ENCODE measurements around the gene WNT3A.

WNT3A gene

DNA sequence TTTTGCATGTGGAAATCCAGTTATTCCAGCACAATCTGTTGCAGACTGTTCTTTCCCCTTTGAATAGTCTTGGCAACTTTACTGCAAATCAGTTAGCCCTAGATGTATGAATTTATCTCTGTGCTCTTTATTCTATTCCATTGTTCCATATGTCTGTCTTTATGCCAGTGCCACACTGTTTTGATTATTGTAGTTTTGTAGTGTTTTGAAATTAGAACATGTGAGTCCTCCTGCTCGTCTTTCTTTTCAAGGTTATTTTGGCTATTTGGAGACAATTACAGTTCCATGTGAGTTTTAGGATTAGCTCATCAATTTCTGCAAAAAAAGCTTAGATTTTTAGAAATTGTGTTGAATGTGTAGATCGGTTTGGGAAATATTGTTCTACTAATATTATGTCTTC, 26.6 kb downstream of the WNT3A start:
- no peak for DNase-seq

DNA sequence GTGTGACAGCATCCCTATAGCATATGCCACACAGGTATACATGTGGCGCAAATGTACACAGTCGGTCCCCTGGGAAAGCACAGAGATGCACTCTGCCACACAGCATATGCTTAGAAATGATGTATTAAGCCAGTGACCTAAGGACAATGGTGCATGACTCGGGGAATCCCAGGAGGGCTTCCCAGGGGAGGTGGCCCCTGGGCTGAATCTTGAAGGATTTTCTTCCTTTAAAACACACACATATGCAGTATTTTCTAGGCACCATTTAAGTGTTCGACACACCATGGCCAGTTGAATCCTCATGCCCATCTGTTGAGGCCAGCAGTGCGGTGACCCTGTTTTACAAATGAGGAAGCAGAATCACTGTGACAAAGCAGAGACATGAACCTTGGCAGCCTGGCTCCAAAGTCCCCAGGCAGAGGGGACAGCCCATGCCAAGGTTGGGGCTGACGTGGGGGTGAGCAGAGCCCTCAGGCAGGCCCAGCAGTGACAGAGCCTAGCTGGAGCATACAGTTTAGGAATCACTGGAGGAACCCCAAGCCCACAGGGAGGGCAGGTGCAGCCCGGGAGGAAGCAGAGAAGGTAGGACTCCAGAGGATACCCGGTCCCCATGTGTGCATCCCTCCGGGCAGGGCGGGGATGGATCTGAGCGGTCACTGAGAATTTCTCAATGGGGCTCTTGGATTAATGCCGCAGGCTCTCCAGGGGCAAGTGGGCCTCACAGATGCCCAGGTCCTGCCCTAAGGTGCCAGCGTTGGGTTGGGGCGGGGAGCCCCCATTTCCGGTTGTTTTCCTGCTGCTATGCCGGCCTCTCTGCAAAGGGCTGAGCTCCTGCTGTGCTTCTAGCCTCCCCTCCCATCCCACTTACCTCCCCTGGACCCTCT, 28.4 kb downstream of the WNT3A start:
- no peak for DNase-seq

DNA sequence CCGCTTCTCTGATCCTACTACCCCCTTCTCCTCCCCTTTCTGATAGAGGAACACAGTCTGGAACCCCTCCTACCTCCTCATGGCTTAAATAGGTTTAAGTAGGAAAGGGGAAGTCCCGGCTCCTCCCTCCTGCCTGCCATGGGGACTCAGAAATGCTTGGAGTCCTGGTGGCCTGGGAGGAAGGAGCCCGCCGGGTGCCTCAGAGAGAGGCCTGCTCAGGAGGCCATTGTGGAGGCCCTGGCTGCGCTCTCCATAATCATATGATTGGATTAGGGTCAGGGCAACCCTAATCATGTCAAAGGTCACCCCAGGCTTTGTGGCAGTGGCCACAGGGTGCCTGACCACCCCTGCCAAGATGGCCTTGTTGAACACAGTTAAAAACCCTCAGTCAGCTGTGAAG, 29.0 kb downstream of the WNT3A start:
- peak; percentile 20 for DNase-seq

DNA sequence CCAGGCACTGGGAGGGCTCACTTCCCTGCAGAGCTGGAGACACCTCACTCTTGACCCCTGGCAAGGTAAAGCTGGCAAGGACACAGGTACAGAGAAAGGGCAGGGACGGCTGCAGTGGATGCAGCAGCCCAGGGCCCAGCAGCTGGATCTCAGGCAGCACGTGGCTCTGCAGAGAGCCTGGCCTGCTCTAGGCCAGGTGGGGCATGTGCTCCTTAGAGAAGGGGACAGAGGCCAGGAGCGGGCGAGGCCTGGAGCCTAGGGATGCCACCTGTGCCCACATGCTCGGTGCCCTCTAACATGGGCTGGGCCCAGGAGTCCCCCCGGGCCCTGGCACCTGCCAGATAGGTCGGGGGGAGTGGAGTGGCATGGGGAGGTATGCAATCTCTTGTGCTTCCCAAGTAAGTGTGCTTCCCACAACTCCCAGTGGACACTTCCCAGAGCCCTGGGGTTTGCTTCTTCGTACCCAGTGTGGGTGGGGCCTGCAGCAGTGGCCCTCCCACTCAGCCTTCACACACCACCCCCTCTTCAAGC, 30.0 kb downstream of the WNT3A start:
- DNase-seq = no peak

DNA sequence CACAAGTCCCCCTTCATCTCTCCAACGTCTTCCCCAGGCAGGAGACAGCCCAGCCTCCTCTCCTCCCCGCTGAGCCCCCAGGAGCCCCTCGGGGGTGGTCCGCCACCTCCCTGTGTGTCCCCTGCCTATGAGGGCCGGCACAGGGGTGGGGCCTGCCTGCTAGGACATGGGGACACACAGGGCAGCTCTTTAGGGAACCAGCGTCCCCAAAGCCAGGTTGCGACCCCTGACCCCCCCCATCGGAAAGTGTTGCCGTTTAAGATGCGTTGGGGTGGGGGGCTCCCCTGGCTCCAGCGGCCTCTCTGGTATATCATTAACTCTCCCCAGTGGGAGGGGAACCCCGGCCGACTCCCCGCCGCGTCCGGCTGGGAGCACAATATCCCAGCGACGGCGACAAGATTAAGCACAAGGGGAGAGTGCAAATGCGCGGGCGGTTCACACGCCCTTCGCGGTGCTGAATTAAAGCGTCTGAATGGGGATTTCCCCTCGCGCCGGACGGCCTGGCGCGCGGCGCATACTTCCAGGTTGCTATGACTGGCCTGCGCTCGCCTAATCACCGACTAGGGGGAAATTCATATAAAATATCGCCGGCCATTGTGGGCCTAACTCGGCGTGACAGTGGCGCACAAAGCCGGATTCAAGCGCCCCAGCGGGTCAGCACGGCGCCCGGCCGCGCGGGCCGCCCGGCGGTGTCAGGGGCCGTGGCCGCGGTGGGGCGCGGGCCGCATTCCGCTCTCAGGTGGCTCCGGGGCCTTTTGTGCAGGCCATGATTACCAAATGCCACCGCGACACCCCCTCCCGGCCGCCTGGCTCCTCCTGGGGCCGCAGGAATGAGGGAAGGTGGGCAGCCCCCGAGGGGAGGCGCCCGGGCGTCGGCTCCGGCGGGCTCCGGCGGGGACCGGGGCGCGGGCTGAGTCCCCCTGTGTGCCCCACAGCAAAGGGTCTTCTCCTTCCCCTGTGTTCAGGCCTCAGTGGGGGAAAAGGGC, 30.9 kb downstream of the WNT3A start:
- DNase-seq = peak; percentile 36

DNA sequence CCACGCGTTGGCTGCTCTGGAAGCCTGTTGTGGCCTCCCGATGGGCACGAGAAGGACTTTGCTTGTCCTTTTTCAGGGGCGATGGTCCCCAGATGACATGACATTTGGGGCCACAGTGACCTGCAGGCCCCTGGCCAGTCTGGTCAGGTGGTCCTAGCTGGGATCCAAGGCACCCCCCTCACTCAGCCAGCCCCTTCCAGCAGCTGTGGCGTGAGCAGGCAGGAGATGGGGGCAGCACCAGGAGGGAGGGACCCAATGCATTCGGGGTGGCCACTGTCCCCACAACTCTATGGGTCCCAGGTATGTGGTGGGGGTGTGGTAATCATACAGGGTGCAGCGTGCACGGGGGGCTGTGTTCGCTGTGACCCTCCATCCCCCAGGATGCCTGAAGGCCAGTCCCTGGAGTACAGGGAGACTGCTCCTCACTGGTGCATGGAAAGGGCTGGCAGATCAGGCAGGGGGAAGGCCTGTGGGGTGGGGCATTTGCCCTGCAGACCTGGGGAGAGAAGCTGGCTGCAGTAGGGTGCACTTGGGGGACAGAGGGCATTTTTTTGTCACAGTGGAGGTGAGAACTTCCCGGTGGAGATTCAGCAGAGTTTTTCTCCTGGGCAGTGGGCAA, 31.7 kb downstream of the WNT3A start:
- no peak for DNase-seq

DNA sequence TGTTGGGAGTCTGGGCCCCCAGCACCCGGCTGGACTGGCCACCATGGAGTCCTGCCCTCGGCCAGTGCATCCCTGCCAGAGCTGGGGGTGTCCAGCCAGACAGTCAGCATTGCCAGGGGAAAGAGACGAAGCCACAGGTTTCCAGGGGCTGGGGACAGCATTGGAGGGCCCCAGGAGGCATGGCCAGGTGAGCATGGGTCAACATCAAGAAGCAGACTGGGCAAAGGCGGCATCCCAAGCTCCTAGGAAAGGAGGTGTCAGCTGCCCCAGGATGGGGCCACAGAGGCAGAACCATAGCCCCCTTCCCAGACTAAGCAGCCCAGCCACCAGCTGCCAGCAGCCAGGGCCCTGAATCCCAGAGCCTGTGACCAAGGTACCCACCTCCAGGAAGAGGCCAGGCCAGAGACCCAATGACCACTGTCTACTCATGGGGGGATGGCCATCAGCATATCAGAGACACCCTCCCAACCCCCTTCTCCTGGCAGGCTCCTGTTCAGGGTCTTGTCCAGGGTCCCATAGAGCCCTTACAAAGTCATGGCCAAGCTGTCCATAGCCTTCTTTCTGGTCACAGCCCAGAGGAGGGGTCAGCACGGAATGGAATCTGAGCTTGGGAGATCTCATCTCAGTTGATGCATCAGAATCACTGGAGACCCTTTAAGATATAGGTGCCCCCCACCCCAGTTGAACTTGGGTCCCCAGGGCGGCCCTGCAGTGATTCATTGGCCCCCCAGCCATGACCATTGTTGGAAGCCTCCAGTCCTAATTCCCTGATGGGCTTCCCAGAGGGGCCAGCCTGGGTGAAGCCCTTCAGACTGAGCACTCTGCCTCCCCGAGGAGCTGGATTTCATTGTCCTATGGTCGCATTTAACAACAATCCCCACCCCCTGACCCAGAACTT, 32.5 kb downstream of the WNT3A start:
- DNase-seq = no peak

DNA sequence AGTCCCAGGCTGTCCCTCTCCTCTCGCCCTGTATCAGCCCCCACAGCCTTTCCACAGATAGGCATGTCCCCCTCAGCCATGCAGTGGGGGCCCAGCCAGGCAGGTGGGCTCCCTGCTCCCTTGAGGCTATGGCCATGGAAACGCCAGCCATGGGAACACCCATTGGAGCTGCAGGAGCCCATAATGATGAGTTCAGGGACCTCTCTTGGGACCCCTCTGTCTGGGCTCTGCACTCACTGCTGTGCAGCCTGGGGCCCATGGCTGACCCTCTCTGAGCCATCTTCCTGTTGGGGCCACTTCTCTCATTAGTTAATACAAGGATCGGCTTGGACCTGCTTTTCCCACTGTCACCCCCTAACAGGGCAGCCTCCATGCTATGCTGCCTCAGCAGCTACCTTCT, 33.2 kb downstream of the WNT3A start:
- DNase-seq = no peak

DNA sequence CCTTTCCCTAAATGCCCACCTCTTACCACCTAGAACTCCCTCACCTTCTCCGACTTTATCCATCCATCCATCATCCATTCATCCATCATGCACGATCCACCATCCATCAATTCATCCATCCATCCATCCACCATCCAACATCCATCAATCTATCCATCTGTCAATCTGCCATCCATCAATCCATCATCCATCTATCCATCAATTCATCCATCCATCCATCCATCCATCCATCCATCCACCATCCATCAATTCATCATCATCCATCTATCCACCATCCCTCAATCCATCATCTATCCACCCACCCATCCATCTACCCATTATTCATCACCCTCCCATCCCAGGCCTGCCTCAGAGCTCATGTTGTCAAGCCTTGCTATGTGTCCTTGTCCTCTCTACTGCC, 34.5 kb downstream of the WNT3A start:
- no peak for DNase-seq

DNA sequence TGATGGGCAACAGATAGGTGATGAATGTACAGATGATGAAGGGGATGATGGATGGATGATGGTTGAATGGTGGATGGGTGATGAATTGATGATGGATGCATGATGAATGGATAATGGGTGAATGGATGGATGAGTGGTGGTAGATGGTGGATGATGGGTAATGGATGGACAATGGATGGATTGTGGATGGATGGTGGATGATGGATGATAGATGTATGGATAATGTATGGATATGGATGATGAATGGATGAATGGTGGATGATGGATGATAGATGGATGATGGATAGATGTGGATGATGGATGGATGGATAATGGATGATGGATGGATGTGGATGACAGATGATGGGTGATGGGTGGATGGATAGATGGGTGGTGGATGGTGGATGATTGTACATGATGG, 35.7 kb downstream of the WNT3A start:
- DNase-seq = no peak

DNA sequence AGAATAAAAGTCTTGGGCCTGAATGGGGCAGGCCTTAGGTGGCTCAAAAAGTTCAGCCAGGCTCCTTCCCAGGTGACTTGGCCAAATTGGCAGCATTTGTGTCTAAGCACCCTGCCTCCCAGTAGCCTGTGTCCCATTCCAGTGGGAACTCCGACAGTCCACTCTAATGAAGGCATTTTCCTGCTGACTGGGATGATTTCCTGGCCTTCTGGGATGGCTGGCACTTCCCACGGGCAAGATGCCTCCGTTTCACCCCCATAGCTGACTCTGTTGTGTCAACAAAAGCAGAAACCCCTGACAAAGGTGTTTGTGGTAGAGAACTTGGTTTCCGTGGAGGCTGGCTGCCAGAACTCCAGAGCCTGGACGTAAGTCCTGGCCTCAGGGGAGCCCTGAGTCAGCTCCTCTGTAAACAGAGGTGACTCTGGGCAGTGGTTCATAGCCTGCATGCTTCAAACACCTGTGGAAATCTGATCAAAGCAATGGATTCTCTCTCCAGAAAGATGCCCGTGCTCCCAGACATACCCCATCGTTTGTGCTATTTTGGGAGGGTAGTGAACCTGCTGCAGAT, 36.6 kb downstream of the WNT3A start:
- DNase-seq = no peak

DNA sequence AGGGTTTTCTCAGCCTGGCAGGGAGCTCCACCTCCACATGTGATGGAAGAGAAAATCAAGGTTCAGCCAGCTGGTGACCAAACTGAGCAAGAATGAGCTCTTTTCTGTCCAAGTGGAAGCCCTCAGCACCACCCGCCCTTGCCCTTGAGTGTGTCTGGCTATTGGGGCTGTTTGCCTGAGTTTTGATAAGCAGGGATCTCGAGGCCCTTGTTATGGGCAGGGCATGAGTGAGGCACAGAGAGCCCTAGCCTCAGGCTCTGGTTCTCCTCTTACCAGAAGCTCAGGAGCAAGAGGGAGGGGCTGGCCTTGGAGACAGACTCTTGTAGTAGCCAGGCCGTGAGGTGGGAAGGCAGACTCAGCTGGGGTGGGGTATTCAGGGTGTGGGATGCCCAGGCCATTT, 38.2 kb downstream of the WNT3A start:
- no peak for DNase-seq

DNA sequence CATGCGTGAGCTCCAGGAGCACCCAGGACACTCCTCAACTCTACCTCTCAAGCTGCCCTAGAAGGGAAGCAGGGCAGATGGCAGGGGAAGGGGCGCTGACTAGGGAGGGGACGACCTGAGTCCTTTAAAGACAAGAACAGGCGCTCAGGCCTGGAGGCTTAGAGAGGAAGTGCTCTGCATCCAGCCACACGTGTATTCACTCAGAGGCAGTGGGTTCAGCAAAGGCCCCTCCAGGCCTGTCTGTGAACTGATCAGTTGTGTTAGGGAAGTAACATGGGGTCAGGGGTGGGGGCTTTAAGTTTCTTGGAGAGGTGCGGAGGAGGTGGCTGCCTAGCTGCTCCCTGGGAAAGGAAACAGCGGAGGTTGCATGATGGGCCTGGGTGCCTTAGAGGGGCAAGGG, 38.6 kb downstream of the WNT3A start:
- DNase-seq = no peak

DNA sequence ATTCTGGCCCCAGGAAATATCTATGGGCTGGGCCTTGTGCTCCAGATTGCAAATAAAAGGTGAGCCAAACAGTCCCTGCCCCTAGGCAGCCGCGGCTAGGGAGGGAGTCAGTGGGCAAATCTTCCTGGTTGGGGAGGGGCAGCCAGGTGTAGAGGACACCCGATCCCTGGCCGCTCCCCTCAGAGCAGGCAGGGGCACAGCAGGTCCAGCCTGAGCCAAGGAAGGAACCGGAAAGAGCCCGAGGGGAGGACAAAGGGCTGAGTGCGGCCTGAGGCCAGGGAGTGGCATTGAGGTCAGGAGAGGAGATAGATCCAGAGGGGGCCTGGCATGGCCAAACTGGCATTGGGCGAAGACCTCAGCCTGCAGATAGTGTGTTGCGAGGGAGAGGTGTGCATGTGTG, 39.1 kb downstream of the WNT3A start:
- no peak for DNase-seq

DNA sequence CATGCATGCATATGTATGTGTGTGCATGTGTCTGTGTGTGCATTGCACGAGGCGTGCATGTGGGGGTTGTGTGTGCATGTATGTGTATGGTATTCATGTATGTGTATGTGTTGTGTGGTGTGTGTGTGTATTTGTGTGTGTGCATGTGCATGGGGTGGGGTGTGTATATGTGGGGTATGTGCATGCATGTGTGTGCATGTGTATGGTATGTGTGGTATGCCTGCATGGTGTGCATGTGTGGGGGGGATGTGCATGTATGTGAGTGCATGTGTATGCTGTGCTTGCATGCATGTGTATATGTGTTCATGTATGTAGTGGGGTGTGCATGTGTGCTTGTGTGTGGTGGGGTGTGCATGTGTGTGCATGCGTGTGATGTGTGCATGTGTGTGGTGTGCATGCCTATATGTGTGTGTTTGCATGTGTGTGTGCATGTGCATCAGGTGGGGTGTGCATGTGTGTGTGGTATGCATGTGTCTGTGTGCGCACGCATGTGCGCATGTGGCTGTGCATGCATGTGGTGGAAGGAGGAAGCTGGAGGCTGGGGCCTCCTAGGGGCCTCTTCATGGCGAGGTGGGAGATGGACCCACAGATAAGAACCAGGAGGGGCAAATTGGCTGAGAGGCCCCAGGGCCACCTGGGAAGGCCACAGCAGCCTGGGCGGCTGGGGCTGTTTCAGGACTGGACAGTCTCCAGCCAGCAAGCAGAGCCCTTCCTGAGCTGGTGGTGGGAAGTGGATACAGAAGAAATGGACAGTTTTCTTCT, 39.8 kb downstream of the WNT3A start:
- no peak for DNase-seq

DNA sequence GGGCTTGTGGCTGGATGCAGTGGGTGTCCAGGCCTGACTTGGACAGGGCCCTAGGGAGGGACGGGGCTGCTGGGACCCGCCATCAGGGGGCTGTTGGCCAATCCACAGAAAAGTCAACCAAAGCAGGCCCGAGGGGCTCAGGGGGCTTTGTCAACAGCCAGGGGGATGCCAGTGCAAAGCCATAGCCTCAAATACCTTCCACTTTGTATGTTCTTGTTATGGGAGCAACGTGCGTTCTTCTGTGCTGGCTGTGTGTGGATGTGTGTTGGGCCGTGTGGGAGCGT, 40.3 kb downstream of the WNT3A start:
- no peak for DNase-seq

DNA sequence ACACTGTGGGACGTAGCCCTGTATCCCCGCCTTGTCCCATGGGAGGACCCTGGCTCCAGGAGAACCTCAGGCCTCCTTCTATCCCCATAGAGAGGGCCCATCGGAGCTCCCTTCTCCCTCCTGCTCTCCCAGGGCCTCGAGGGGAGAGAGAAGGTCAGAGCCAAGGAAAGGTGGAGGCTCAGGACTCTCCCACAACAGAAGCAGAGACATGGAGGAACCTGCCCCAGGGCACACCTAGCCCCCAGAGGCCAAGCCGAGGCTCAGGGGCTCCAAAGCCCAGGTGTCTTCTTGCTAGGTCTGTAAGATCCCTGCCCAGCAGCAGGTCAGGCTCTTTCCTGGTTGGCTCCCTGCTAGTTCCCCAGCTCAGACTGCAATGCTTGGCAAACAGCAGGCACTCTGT, 41.3 kb downstream of the WNT3A start:
- no peak for DNase-seq

DNA sequence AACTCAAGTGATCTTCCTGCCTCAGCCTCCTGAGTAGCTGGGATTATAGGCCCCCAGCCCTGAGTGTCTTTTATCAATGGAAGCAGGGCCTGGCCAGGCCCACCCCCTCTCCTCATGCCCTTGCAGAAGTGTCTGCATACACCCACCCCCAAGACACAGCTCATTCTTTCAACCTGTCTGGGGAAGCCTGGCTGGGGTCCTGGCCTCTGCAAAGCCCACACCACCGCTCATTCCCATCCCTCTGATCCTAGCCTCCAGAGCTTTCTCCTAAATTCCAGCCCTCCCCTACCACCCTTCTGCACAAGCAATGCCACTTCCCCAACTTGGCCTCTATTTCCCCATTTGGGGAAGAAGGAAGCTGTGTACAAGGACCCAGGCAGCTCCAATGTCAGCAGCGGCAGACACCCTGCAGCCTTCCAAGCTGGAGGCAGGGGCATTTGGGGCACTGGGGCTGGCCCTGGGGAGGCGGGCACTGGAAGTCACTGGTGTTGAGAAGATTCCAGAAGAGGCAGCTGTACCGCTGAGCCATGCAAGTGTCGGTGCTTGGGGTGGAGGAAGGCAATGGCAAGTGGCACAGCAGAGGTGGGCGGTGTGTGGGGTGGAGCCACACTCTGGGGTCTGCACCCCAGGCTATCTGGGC, 42.0 kb downstream of the WNT3A start:
- no peak for DNase-seq

DNA sequence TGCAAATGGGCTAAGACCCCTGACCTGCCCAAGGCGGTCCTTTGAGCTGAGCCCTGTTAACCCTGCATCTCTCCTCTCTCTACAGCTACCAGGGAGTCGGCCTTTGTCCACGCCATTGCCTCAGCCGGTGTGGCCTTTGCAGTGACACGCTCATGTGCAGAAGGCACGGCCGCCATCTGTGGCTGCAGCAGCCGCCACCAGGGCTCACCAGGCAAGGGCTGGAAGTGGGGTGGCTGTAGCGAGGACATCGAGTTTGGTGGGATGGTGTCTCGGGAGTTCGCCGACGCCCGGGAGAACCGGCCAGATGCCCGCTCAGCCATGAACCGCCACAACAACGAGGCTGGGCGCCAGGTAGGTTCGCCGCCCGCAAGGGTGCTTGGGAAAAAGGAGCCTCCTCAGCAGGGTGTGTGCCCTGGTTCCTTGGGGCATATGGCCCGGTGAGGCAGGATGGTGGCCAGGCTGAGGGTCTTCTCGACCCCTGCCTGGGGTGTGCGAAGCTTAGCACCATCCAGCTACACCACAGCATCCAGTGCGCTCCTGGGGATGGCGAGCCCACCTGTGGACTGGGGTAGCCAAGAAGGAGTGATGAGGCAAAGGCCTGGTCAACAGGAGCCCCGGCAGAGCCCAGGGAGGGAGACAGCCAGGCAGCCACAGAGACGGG, 43.9 kb downstream of the WNT3A start:
- no peak for DNase-seq
